KOPT-K1 (cell line): ENCODE measurements around the gene CDK5RAP2.
"Not testable (repeated sequence)": the region's sequence is repeated elsewhere in the genome, so short reads cannot be mapped to it uniquely, and the experiment has no call there.

Experiments used
- H3K27ac ChIP-seq: fragments of 200-600 bp; sonication (generic); 2 replicates; pipeline ENCODE4 v1.5.1; 2016; ENCODE audit warnings: antibody characterized with exemption, mild to moderate bottlenecking, low read depth, low read length; ENCODE audit not compliant: poor library complexity, severe bottlenecking
- H3K36me3 ChIP-seq: fragments of 200-600 bp; sonication (generic); 2 replicates; pipeline ENCODE4 v1.5.1; 2017; ENCODE audit warnings: antibody characterized with exemption, mild to moderate bottlenecking, low read length, moderate library complexity; ENCODE audit not compliant: insufficient read depth
- H3K9me3 ChIP-seq: fragments of 200-600 bp; sonication (generic); 2 replicates; pipeline ENCODE4 v1.5.1; 2017; ENCODE audit warnings: antibody characterized with exemption, low read length, mild to moderate bottlenecking; ENCODE audit not compliant: insufficient read depth, poor library complexity, severe bottlenecking

The CDK5RAP2 gene

GRCh38 chr9:120541921-120542320 lies 38.0 kb downstream of the CDK5RAP2 start:
- H3K9me3 ChIP-seq: no peaks in the 10 kb centered on the region
- H3K36me3 ChIP-seq: peaks cover 98% of the 10 kb centered on the region
- no peak overlapping the region for H3K27ac ChIP-seq

DNA sequence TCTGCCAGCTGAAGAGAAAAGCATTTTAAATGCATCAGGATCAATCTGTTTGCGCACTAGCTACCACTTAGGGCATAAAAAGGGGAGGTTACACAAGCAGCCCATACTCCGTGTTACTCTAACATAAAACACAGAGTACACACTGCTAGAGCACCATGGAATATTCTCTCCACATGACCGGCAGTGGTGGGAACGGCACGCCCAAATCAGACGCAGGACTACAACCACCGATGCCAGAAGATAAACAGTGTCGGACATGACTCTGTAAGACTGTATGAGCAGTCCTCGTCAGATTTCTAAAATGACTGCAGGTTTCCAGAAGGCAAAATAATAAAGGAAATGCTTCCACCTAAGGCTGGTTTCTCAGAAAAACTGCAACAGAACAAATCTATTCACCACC lies 40.0 kb downstream of the CDK5RAP2 start:
- Histone ChIP-seq H3K27ac (no peak overlapping the region), H3K36me3 (peaks cover 98% of the 10 kb centered on the region), H3K9me3 (no peaks in the 10 kb centered on the region)

GRCh38 chr9:120538339-120538738 lies 41.6 kb downstream of the CDK5RAP2 start:
- H3K36me3 ChIP-seq: peaks cover 99% of the 10 kb centered on the region
- H3K9me3 ChIP-seq: no peaks in the 10 kb centered on the region
- H3K27ac ChIP-seq: no peak overlapping the region

GRCh38 chr9:120536949-120537640 lies 42.9 kb downstream of the CDK5RAP2 start:
- H3K9me3 ChIP-seq: no peaks in the 10 kb centered on the region
- H3K27ac ChIP-seq: no peak overlapping the region
- H3K36me3 ChIP-seq: peaks cover 100% of the 10 kb centered on the region

- no peaks in the 10 kb centered on the region for H3K9me3 ChIP-seq
- peaks cover 100% of the 10 kb centered on the region for H3K36me3 ChIP-seq
- H3K27ac ChIP-seq: no peak overlapping the region
Measured at GRCh38 chr9:120536094-120536493, 43.9 kb downstream of the CDK5RAP2 start.

DNA sequence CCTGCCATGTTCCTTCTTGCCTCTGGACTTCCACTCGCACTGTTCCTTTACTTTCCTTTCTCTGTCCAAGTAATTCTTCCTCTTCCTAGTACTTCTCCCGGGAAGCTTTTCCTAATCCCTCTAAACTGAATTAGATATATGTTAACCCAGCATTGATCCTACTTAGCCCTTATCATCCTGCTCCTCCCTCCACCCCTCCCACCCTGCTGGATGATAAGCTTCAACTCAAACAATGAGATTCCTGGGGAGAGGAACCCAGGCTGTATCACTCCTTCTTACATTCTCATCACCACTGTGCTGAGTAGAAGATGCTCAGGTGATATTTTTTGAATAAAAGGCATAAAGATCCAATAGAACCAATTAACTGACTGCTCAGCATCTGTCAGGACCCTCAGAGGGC lies 45.7 kb downstream of the CDK5RAP2 start:
- Histone ChIP-seq H3K9me3 (no peaks in the 10 kb centered on the region), H3K27ac (no peak overlapping the region), H3K36me3 (peaks cover 97% of the 10 kb centered on the region)

- Histone ChIP-seq H3K36me3 (peaks cover 97% of the 10 kb centered on the region), H3K9me3 (no peaks in the 10 kb centered on the region), H3K27ac (no peak overlapping the region)
Measured at GRCh38 chr9:120532891-120533290, 47.1 kb downstream of the CDK5RAP2 start.

DNA sequence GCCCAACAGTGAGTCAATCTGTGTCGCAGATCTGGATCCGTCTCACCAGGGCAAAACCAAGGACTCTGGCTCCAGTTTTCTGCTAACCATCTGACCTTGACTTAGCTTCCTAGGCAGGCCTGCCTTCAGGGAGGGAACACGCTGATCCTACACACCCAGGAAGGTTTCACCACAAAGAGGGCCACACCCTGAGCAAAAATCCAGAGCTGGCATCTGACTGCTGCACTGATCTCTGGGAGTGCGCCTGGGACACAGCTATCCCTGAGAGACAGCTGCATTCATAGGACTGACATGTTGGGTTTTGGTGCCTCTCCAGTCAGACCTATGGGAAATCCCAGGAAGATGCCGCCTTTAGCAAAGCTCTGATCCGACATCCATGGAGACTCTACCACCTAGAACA lies 47.5 kb downstream of the CDK5RAP2 start:
- no peaks in the 10 kb centered on the region for H3K9me3 ChIP-seq
- peaks cover 97% of the 10 kb centered on the region for H3K36me3 ChIP-seq
- no peak overlapping the region for H3K27ac ChIP-seq

- Histone ChIP-seq H3K27ac (no peak overlapping the region), H3K36me3 (peaks cover 97% of the 10 kb centered on the region), H3K9me3 (no peaks in the 10 kb centered on the region)
Measured at GRCh38 chr9:120531683-120532300, 48.2 kb downstream of the CDK5RAP2 start.

DNA sequence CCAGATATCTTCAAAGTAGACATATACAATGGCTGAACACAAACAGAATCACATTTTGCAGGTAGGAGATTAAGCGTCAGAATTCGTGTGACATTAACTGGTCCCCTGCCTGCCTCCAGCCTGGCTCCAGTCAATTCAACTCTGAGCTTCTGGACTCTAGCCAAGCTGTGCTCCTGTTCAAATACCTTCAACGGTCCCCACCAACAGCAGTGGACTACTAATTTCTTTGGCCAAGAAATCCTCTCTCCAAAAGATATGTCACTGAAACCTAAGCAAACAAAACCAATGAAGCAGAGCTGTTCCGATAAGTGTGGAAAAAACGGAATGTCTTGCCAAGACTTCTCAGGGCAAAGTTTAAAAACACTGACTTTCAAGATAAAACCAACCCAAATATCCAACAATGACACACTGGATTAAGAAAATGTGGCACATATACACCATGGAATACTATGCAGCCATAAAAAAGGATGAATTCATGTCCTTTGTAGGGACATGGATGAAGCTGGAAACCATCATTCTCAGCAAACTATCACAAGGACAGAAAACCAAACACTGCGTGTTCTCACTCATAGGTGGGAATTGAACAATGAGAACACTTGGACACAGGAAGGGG lies 49.6 kb downstream of the CDK5RAP2 start:
- H3K36me3 ChIP-seq: peaks cover 97% of the 10 kb centered on the region
- H3K27ac ChIP-seq, H3K9me3 ChIP-seq: not testable (repeated sequence)

GRCh38 chr9:120528829-120529228 lies 51.1 kb downstream of the CDK5RAP2 start:
- Histone ChIP-seq H3K27ac (no peak overlapping the region), H3K9me3 (no peaks in the 10 kb centered on the region), H3K36me3 (peaks cover 97% of the 10 kb centered on the region)

DNA sequence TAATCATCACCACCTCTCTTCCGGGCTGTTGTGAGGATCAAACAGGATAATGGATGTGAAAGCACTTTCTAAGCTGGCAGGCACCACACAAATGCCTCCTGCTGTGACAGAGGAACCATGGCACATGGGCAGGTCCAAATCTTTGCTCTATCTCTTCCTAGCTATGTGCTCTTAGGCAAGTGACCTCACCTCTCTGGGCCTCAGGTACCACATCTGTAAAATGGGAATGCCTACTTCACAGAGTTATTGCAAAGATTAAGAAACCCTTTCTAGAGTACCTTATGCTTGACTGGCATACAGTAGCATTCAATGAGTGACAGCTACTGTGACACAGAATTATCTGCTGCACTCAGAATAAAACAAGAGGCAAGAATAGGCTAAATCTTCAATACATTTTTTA lies 51.6 kb downstream of the CDK5RAP2 start:
- Histone ChIP-seq H3K27ac (no peak overlapping the region), H3K36me3 (peaks cover 97% of the 10 kb centered on the region), H3K9me3 (no peaks in the 10 kb centered on the region)

- H3K9me3 ChIP-seq: no peaks in the 10 kb centered on the region
- H3K36me3 ChIP-seq: peaks cover 96% of the 10 kb centered on the region
- no peak overlapping the region for H3K27ac ChIP-seq
Measured at GRCh38 chr9:120526534-120526933, 53.4 kb downstream of the CDK5RAP2 start.

DNA sequence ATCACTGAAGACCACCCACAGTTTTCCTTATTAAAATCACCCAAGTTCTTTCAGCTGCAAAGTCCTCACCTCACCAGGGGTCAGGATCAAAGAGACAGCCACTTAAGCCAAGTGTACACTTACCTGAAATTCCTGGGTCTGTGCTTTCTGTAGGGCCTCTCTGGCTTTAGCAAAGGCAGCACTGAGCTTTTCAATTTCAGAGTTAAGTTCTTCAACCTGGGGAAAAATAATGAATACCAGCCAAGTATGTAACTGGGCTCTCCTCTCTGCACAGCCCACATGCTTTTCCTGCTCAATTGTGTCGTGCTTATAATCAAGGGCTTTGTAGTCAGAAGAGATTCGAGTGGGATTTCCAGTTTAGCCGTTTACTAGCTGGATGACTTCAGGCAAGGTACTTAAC lies 55.1 kb downstream of the CDK5RAP2 start:
- Histone ChIP-seq H3K27ac (no peak overlapping the region), H3K9me3 (no peaks in the 10 kb centered on the region), H3K36me3 (peaks cover 89% of the 10 kb centered on the region)

GRCh38 chr9:120524038-120524437 lies 55.9 kb downstream of the CDK5RAP2 start:
- Histone ChIP-seq H3K36me3 (peaks cover 88% of the 10 kb centered on the region), H3K27ac (no peak overlapping the region)

DNA sequence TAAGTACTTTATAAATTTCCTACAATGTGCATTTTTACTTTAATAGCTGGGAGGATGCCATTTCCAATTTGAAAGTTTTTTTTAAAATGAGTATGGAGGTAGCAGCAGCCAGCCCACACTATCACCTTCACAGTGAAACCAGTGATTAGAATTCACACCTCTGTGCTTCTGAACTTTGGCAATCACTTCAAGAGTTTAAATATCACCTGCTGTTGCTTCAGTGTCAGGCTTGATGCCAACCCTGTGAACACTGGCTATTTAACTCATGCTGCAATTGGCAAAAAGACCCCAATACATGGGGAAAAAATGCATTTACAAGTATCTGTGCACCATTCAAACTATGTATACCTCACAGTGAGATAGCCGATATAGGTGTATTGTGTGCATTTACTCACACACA lies 57.4 kb downstream of the CDK5RAP2 start:
- Histone ChIP-seq H3K27ac (no peak overlapping the region), H3K9me3 (no peaks in the 10 kb centered on the region), H3K36me3 (peaks cover 87% of the 10 kb centered on the region)

More at GRCh38 chr9:120524038-120524437, 55.9 kb downstream of the CDK5RAP2 start:
- H3K9me3 ChIP-seq: no peaks in the 10 kb centered on the region
